Erythroblast (primary cell): ENCODE data around the gene PAFAH1B1.

Experiments used
- GATA1 ChIP-seq: IDR thresholded peaks from 2 replicates; pipeline ENCODE4 v1.6.1; 2011; ENCODE audit warnings: low read depth, mild to moderate bottlenecking, control low read depth, low read length, moderate library complexity
- POLR2A ChIP-seq: IDR thresholded peaks from 2 replicates; pipeline ENCODE4 v1.6.1; 2011; ENCODE audit warnings: mild to moderate bottlenecking, low read length

DNA sequence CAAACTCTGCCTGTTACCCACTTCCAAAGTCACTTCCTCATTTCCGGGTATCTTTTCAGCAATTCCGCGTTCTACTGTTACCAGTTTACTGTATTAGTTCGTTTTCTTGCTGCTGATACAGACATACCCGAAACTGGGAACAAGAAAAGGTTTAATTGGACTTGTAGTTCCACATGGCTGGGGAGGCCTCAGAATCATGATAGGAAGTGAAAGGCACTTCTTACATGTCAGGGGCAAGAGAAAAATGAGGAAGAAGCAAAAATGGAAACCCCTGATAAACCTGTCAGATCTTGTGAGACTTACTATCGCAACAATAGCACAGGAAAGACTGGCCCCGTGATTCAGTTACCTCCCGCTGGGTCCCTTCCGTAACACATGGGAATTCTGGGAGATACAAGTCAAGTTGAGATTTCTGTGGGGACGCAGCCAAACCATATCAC lies 30.9 kb downstream of the PAFAH1B1 start:
- TF ChIP-seq POLR2A (no peak), GATA1 (no peak)
